ENCODE data around the gene PRKAR2A. TPM values are rescaled to one million over a fixed set of nuclear protein-coding genes. Genes with fewer than 3 reads are reported as not detected.

Gene PRKAR2A
- 18.7 and 20.1 TPM in 2 replicates for total RNA-seq

GRCh38 chr3:48847504-48848423 is at the start of gene PRKAR2A:
Gene PRKAR2A (minus strand): TSS chr3:48847874. CDS start chr3:48847596, 278 bp downstream.

DNA sequence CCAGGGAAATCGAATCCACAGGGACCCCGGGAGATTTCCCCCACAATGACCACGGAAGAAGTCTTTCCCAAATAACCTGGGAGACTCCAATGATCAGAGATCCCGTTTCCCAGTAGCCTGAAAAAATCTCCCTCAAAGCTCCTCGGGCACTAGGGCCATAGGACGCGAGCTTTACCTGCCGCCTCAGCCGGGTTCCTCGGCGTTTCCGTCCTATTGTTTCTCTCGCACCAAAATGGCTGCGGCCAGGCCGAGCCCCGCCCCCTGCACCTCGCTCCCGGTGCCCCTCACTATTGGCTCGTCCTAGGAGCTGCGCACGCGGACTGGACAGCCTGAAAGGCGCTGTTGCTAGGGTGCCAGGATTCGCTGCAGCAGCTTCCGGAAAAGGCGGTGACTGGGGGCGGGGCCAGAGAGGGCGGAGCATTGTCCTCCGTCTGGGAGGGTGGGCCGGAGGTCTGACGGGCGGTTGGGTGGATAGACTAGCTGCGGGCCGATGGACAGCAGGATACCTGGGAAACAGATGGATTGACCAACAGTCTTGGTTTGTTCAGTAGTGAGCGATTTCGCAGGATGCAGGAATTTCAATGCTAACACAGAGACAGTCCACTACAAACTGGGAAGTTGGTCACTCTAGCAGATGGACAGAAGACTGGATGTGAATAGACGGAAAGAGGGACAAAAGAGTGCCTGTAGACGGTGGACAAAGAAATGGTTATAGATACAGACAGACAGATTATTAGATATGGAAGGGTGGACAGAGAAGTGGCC is 130.5 kb downstream of the PRKAR2A start, which contains the start of gene IP6K2:
Gene IP6K2 (minus strand): TSS at position 240 of the 765 bp plus-strand sequence. CDS start 21,930 bp downstream, outside the sequence.

Other genes starting within 250 kb of the PRKAR2A start
- 311 and 400 TPM in 2 replicates for gene UQCRC1, start 238.2 kb downstream of the PRKAR2A start, total RNA-seq
- not detected in 2 replicates for gene TMEM89, start 226.1 kb downstream of the PRKAR2A start, total RNA-seq
- gene SLC26A6, start 212.4 kb downstream of the PRKAR2A start, total RNA-seq, result 27.2 and 35.1 TPM in 2 replicates
- gene CELSR3, start 185.0 kb downstream of the PRKAR2A start, total RNA-seq, result 1.3 and 2.7 TPM in 2 replicates
- 19.8 and 25.9 TPM in 2 replicates for gene NCKIPSD, start 162.0 kb downstream of the PRKAR2A start, total RNA-seq
- gene IP6K2, start 130.7 kb downstream of the PRKAR2A start, total RNA-seq, result 70.3 and 83.2 TPM in 2 replicates
- gene SLC25A20, start 51.0 kb upstream of the PRKAR2A start, total RNA-seq, result 9.2 and 9.8 TPM in 2 replicates
- 55.2 and 64.1 TPM in 2 replicates for gene ARIH2, start 71.0 kb upstream of the PRKAR2A start, total RNA-seq
- 20.5 and 22.4 TPM in 2 replicates for gene P4HTM, start 142.4 kb upstream of the PRKAR2A start, total RNA-seq
- 79.7 and 80.7 TPM in 2 replicates for gene WDR6, start 159.5 kb upstream of the PRKAR2A start, total RNA-seq
- gene DALRD3, start 170.7 kb upstream of the PRKAR2A start, total RNA-seq, result 59.5 and 60.0 TPM in 2 replicates
- 206 and 207 TPM in 2 replicates for gene NDUFAF3, start 174.2 kb upstream of the PRKAR2A start, total RNA-seq
- gene IMPDH2, start 181.5 kb upstream of the PRKAR2A start, total RNA-seq, result 314 and 337 TPM in 2 replicates
- 53.5 and 72.1 TPM in 2 replicates for gene QRICH1, start 246.2 kb upstream of the PRKAR2A start, total RNA-seq

Measured in bronchus fibroblast of lung (primary cell).